HepG2 (cell line): ENCODE data around the gene NGEF. TPM values are rescaled to one million over a fixed set of nuclear protein-coding genes. Genes with fewer than 3 reads are reported as not detected.

Experiments
- FOXK2 ChIP-seq: fragments of 450-650 bp; IDR thresholded peaks from 2 replicates; pipeline ENCODE4 v1.6.1; 2016
- HCFC1 ChIP-seq: fragments of 150-350 bp; IDR thresholded peaks from 2 replicates; pipeline ENCODE4 v1.6.1; 2014; ENCODE audit warnings: low read depth, low read length
- JUN ChIP-seq: sonication (generic); formaldehyde crosslinking; IDR thresholded peaks from 2 replicates; pipeline ENCODE4 v1.4.0; 2020; ENCODE audit warnings: mild to moderate bottlenecking, missing genetic modification reagents
- KDM2A ChIP-seq: sonication (generic); formaldehyde crosslinking; IDR thresholded peaks from 2 replicates; pipeline ENCODE4 v1.4.0; 2020; ENCODE audit warnings: low read depth, missing genetic modification reagents, borderline replicate concordance
- NFKBIZ ChIP-seq: IDR thresholded peaks from 2 replicates; pipeline ENCODE4 v1.6.1; 2018; ENCODE audit warnings: missing genetic modification reagents, missing compliant biosample characterization
- NRL ChIP-seq: sonication (generic); formaldehyde crosslinking; IDR thresholded peaks from 2 replicates; pipeline ENCODE4 v1.5.0; 2020; ENCODE audit warnings: missing genetic modification reagents, mild to moderate bottlenecking, moderate library complexity, borderline replicate concordance
- POGZ ChIP-seq: sonication (generic); formaldehyde crosslinking; IDR thresholded peaks from 2 replicates; pipeline ENCODE4 v1.4.0; 2020; ENCODE audit warnings: mild to moderate bottlenecking, missing genetic modification reagents
- SIN3B ChIP-seq: fragments of 150-350 bp; IDR thresholded peaks from 2 replicates; pipeline ENCODE4 v1.6.1; 2014; ENCODE audit warnings: low read length
- XBP1 ChIP-seq: sonication (generic); formaldehyde crosslinking; IDR thresholded peaks from 2 replicates; pipeline ENCODE4 v1.5.0; 2020; ENCODE audit warnings: missing genetic modification reagents
- ZNF619 ChIP-seq: sonication (generic); formaldehyde crosslinking; IDR thresholded peaks from 2 replicates; pipeline ENCODE4 v1.4.0; 2020; ENCODE audit warnings: mild to moderate bottlenecking, missing genetic modification reagents
- ZNF644 ChIP-seq: IDR thresholded peaks from 2 replicates; pipeline ENCODE4 v1.6.1; 2016; ENCODE audit warnings: low read depth
- polyA plus RNA-seq, 8 experiments: library from polyadenylated mRNA; depleted of rRNA in 3 of 8; stranded (reverse) in 7 of 8; unstranded in 1 of 8; fragments of >200 nt; fragmentation: Illumina TruSeq in 4 of 8; extraction: Trizol in 4 of 8; gene quantifications; 2 replicates each; pipeline versions ENCODE4 v1.2.1 to v1.2.3, GENCODE V29; 2011 to 2016; ENCODE audit warnings: low read depth in 4 of 8, missing spikeins in 1 of 8, mixed read lengths in 1 of 8; ENCODE audit not compliant: insufficient read depth in 1 of 8
- total RNA-seq, 5 experiments: library from RNA; depleted of rRNA; stranded (reverse); fragments of >200 nt; fragmentation: Illumina TruSeq; extraction: Trizol; gene quantifications; 2 replicates each; pipeline ENCODE4 v1.2.3, GENCODE V29; 2016; ENCODE audit warnings: low read depth in 1 of 5
- TF ChIP-seq, protein P1 (sequence below): sonication (generic); formaldehyde crosslinking; IDR thresholded peaks from 2 replicates; pipeline ENCODE4 v1.8.0; 2022; ENCODE audit warnings: mild to moderate bottlenecking, missing genetic modification reagents, moderate library complexity
- TF ChIP-seq, protein P2 (sequence below): fragments of 450-650 bp; IDR thresholded peaks from 2 replicates; pipeline ENCODE4 v1.6.1; 2017
- TF ChIP-seq, protein P3 (sequence below): sonication (generic); formaldehyde crosslinking; IDR thresholded peaks from 2 replicates; pipeline ENCODE4 v1.5.0; 2020; ENCODE audit warnings: mild to moderate bottlenecking, missing genetic modification reagents, borderline replicate concordance
- TF ChIP-seq, protein P4 (sequence below): sonication (generic); formaldehyde crosslinking; IDR thresholded peaks from 2 replicates; pipeline ENCODE4 v1.5.0; 2020; ENCODE audit warnings: mild to moderate bottlenecking, missing genetic modification reagents

Gene NGEF
- total and polyA plus RNA-seq, 2 of the 13 experiments (the other 11 are each of a cell fraction or from before 2014, with no cell fraction given), result 14.4 to 36.9 TPM

DNA sequence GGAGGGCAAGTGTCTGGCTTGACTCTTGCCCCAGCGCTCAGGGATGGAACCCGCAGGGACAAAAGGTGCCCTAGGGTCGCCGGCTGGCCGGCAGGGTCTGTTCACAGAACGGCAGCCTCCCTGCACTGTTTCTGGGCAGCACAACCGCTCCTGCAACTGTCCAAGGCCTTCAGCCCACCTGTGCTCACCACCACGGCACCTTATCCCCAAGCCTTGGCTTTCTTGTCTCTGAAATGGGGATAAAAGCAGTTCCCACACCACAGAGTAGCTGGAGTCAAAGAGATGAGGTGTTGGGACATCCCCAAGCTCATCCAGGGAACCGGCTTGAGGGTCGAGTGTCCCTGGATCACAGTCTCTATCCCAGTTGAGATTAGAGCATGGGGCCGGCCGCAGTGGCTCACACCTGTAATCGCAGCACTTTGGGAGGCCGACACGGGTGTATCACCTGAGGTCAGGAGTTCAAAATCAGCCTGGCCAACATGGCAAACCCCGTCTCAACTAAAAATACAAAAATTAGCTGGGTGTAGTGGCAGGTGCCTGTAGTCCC lies 138.3 kb downstream of the NGEF start (continued):
- TF ChIP-seq KDM2A (CRISPR knock-in tag) (no peak), NRL (CRISPR knock-in tag) (0 out of 2 replicates have a peak, but pooled peaks have one; percentile 43), HCFC1 (no peak), XBP1 (CRISPR knock-in tag) (no peak), JUN (no peak), SIN3B (no peak), ZNF644 (no peak), ZNF619 (CRISPR knock-in tag) (0 out of 2 replicates have a peak, but pooled peaks have one; percentile 22), NFKBIZ (CRISPR knock-in tag) (no peak), FOXK2 (no peak), POGZ (CRISPR knock-in tag) (peak; percentile 36; the same call in 1 of the 2 replicates)
- TF ChIP-seq, protein P1, sequence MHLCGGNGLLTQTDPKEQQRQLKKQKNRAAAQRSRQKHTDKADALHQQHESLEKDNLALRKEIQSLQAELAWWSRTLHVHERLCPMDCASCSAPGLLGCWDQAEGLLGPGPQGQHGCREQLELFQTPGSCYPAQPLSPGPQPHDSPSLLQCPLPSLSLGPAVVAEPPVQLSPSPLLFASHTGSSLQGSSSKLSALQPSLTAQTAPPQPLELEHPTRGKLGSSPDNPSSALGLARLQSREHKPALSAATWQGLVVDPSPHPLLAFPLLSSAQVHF (CRISPR knock-in tag), result no peak
- TF ChIP-seq, protein P2, sequence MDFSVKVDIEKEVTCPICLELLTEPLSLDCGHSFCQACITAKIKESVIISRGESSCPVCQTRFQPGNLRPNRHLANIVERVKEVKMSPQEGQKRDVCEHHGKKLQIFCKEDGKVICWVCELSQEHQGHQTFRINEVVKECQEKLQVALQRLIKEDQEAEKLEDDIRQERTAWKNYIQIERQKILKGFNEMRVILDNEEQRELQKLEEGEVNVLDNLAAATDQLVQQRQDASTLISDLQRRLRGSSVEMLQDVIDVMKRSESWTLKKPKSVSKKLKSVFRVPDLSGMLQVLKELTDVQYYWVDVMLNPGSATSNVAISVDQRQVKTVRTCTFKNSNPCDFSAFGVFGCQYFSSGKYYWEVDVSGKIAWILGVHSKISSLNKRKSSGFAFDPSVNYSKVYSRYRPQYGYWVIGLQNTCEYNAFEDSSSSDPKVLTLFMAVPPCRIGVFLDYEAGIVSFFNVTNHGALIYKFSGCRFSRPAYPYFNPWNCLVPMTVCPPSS, result no peak
- TF ChIP-seq, protein P3, sequence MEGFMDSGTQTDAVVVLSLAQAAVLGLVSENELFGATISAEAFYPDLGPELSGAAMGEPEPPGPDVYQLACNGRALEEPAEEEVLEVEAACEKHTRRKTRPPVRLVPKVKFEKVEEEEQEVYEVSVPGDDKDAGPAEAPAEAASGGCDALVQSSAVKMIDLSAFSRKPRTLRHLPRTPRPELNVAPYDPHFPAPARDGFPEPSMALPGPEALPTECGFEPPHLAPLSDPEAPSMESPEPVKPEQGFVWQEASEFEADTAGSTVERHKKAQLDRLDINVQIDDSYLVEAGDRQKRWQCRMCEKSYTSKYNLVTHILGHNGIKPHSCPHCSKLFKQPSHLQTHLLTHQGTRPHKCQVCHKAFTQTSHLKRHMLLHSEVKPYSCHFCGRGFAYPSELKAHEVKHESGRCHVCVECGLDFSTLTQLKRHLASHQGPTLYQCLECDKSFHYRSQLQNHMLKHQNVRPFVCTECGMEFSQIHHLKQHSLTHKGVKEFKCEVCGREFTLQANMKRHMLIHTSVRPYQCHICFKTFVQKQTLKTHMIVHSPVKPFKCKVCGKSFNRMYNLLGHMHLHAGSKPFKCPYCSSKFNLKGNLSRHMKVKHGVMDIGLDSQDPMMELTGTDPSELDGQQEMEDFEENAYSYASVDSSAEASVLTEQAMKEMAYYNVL (CRISPR knock-in tag), result no peak
- TF ChIP-seq, protein P4, sequence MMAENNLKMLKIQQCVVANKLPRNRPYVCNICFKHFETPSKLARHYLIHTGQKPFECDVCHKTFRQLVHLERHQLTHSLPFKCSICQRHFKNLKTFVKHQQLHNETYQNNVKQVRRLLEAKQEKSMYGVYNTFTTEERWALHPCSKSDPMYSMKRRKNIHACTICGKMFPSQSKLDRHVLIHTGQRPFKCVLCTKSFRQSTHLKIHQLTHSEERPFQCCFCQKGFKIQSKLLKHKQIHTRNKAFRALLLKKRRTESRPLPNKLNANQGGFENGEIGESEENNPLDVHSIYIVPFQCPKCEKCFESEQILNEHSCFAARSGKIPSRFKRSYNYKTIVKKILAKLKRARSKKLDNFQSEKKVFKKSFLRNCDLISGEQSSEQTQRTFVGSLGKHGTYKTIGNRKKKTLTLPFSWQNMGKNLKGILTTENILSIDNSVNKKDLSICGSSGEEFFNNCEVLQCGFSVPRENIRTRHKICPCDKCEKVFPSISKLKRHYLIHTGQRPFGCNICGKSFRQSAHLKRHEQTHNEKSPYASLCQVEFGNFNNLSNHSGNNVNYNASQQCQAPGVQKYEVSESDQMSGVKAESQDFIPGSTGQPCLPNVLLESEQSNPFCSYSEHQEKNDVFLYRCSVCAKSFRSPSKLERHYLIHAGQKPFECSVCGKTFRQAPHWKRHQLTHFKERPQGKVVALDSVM, result no peak
